Activated CD8-positive, alpha-beta T cell treated with anti-CD3 and anti-CD28 coated beads for 36 hours (primary cell): Measurements from ENCODE around the gene ANKRD42. TPM values are rescaled to one million over a fixed set of nuclear protein-coding genes. Genes with fewer than 3 reads are reported as not detected.

Experiments used
- ATAC-seq: fragments of 200-7000 bp; cut with Tn5 transposase; one replicate; pipeline ENCODE4 v1.10.0; 2021; ENCODE audit warnings: mild to moderate bottlenecking, moderate library complexity
- CTCF ChIA-PET: fragments of 350-600 bp; sonication (Branson Sonifier 250); formaldehyde crosslinking; loops from one replicate; lab custom pipeline; 2021; ENCODE audit warnings: antibody characterized with exemption; lab: Charles Lee
- POLR2A ChIA-PET: fragments of 350-600 bp; sonication (Branson Sonifier 250); formaldehyde crosslinking; loops from one replicate; lab custom pipeline; 2021; ENCODE audit warnings: antibody characterized with exemption; lab: Charles Lee
- DNase-seq: peaks from one replicate; pipeline ENCODE4 v3.0.0-alpha.2; 2020
- H3K27ac Mint-ChIP-seq: one replicate; pipeline ENCODE4 v1.8.0; 2021; ENCODE audit warnings: mild to moderate bottlenecking, mixed read lengths
- H3K27me3 Mint-ChIP-seq: one replicate; pipeline ENCODE4 v1.8.0; 2021; ENCODE audit warnings: mixed read lengths
- H3K36me3 Mint-ChIP-seq: one replicate; pipeline ENCODE4 v1.8.0; 2021; ENCODE audit warnings: low read depth, mixed read lengths
- H3K4me1 Mint-ChIP-seq: one replicate; pipeline ENCODE4 v1.8.0; 2021; ENCODE audit warnings: low read depth, mixed read lengths
- H3K4me3 Mint-ChIP-seq: one replicate; pipeline ENCODE4 v1.8.0; 2021; ENCODE audit warnings: mild to moderate bottlenecking, moderate library complexity, mixed read lengths
- H3K9me3 Mint-ChIP-seq: one replicate; pipeline ENCODE4 v1.8.0; 2021; ENCODE audit warnings: mixed read lengths
- intact Hi-C: fragments of 100-400 bp; cut with micrococcal nuclease; formaldehyde crosslinking; loops from one replicate; pipeline ENCODE4 v1.10.0; 2022
- total RNA-seq, 2 experiments: library from RNA; stranded (reverse); gene quantifications; one replicate each; pipeline ENCODE4 v1.2.3, GENCODE V29; 2021
- TF ChIP-seq, protein P1 (sequence below): fragments of 200-600 bp; IDR thresholded peaks from one replicate; pipeline ENCODE4 v1.8.0; 2022; ENCODE audit warnings: antibody characterized with exemption, mild to moderate bottlenecking

The ANKRD42 gene
- total RNA-seq, 2 experiments from 2014 or later: 3.8 to 4.7 TPM

DNA sequence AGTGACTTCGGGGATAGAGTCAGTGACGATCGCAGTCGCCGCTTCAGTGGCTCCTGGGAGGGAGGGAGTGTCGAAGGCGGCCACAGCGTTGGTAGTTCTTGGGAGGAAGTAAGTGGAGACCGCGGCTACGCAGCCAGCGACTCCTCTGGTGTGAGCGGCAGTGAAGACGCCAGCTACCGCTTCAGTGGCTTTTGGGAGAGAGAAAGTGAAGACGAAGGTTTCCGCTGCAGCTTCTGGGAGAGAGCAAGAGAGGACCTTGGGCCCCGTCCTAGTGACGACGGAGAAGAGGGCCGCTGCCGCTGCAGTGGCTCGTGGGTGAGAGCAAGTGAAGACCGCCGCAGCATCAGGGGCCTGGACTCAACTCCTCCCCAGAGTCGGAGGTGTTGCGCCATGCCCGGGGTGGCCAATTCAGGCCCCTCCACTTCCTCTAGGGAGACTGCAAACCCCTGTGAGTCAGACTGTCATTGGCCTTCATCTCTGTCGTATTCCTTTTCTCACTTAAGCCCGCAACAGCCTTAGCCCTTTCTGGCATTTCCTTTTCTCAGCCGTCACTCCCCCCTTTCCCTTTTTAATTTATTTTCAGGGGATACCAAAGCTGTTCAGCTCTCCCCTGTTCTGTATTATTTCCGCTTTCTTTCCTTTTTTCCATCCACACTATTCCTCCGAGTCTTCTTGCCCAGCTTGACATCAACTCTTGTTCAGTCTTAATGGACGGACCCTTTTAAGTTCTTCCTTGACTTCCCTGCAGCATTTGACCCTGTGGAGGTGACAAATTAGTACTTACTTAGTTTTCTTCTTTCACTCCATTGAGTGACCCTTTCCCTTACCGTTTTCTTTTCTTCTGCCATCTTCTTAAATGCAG lies 1.0 kb downstream of the ANKRD42 start:
- Mint-ChIP-seq H3K4me3 (peak overlapping the region; percentile 98), H3K4me1 (peaks cover 36% of the 10 kb centered on the region), H3K27ac (peak overlapping the region; percentile 99), H3K36me3 (peaks cover 21% of the 10 kb centered on the region), H3K27me3 (no peaks in the 10 kb centered on the region), H3K9me3 (no peaks in the 10 kb centered on the region)
- DNase-seq (peak; percentile 75), ATAC-seq (peak; percentile 68)
- intact Hi-C loops: loop anchor here (2.0 to 10.0 kb wide), 3 partner anchors 34 to 292 kb away; partner anchors contain the start of genes DDIAS, PRCP and RAB30
- CTCF ChIA-PET: interaction anchor here (1.1 to 2.5 kb wide), 5 partner anchors 13 to 334 kb away, joined by 3 to 8 read pairs (median 5); partner anchors contain the start of gene PCF11
- TF ChIP-seq, protein P1, sequence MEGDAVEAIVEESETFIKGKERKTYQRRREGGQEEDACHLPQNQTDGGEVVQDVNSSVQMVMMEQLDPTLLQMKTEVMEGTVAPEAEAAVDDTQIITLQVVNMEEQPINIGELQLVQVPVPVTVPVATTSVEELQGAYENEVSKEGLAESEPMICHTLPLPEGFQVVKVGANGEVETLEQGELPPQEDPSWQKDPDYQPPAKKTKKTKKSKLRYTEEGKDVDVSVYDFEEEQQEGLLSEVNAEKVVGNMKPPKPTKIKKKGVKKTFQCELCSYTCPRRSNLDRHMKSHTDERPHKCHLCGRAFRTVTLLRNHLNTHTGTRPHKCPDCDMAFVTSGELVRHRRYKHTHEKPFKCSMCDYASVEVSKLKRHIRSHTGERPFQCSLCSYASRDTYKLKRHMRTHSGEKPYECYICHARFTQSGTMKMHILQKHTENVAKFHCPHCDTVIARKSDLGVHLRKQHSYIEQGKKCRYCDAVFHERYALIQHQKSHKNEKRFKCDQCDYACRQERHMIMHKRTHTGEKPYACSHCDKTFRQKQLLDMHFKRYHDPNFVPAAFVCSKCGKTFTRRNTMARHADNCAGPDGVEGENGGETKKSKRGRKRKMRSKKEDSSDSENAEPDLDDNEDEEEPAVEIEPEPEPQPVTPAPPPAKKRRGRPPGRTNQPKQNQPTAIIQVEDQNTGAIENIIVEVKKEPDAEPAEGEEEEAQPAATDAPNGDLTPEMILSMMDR: no peak
- POLR2A ChIA-PET: interaction anchor here (0.9 to 2.8 kb wide), 7 partner anchors 8 to 293 kb away, joined by 3 to 15 read pairs (median 4); partner anchors contain the start of genes CCDC90B, DDIAS, PCF11 and PRCP

DNA sequence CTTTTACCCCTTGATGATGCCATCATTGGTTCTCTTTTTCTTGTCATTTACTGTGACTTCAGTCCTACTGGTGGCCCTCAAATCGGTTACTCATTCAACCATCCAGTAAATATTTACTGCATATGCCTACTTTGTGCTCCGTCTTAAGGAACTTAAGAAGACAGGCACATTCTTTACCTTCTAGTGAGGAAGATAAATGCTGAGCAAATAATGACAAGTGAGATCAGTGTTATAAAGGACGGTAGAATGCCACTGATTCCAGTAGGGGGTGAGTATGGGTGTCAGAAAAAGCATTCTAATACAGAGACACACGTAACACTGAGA lies 1.6 kb downstream of the ANKRD42 start:
- DNase-seq: no peak
- Mint-ChIP-seq H3K27ac (peak overlapping the region; percentile 99), H3K4me3 (peak overlapping the region; percentile 98), H3K27me3 (no peaks in the 10 kb centered on the region), H3K36me3 (peaks cover 20% of the 10 kb centered on the region), H3K9me3 (no peaks in the 10 kb centered on the region), H3K4me1 (peaks cover 39% of the 10 kb centered on the region)
- CTCF ChIA-PET: interaction anchor here (1.1 to 2.5 kb wide), 3 partner anchors 13 to 328 kb away, joined by 5 to 8 read pairs (median 8); no protein-coding TSS in a partner anchor
- POLR2A ChIA-PET: interaction anchor here (0.9 to 2.8 kb wide), 5 partner anchors 12 to 294 kb away, joined by 3 to 15 read pairs (median 5); partner anchors contain the start of genes CCDC90B, DDIAS, PCF11 and PRCP
- ATAC-seq: no peak
- intact Hi-C loops: loop anchor here (2.0 to 10.0 kb wide), 2 partner anchors 34 to 120 kb away; partner anchors contain the start of gene RAB30
- TF ChIP-seq, protein P1: no peak

DNA sequence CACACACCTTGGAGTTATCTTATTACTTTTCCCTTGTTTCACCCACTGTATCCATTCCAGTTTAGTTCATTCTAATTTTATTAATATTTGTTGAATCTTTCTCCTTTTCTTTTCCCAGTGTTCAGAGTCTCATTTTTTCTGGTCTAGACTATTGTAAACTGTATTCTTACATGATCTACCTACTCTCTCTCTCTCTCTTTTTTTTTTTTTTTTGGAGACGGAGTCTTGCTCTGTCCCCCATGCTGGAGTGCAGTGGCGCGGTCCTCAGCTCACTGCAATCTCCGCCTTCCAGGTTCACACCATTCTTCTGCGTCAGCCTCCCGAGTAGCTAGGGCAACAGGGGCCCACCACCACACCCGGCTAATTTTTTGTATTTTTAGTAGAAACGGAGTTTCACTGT lies 2.1 kb downstream of the ANKRD42 start:
- no peak for DNase-seq
- no peaks in the 10 kb centered on the region for H3K27me3 Mint-ChIP-seq
- H3K36me3 Mint-ChIP-seq: peaks cover 19% of the 10 kb centered on the region
- ChIA-PET POLR2A (interaction anchor here (1.2 kb wide), 1 partner anchor 90 kb away, joined by 5 read pairs; the partner anchor contains the start of gene CCDC90B), CTCF (interaction anchor here (1.3 kb wide), 1 partner anchor 328 kb away, joined by 4 read pairs; no protein-coding TSS in a partner anchor)
- peaks cover 42% of the 10 kb centered on the region for H3K4me1 Mint-ChIP-seq
- TF ChIP-seq, protein P1: no peak
- no peaks in the 10 kb centered on the region for H3K9me3 Mint-ChIP-seq
- intact Hi-C loops: loop anchor here (2.0 to 10.0 kb wide), 2 partner anchors 35 to 121 kb away; partner anchors contain the start of gene RAB30
- H3K27ac Mint-ChIP-seq: no peak overlapping the region
- peak overlapping the region; percentile 98 for H3K4me3 Mint-ChIP-seq
- no peak for ATAC-seq

DNA sequence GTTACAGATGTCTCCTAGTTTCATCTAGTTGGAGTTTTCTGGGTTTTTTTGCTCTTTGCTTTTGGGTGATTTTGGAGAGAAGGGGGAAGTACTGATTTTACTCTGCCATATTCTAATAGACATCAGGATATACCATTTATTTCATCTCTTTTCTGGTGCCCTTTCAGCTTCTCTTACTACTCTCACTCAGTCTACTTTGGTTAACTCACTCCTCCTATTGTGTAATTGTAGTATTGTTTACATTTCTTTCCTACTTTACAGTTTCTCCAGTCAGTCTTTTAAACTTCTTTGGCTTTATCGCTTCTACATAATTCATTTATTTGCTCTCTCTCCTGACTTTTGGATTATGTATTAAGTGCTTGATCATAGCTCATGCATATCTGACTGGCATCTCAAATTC lies 6.5 kb downstream of the ANKRD42 start:
- peaks cover 25% of the 10 kb centered on the region for H3K4me1 Mint-ChIP-seq
- TF ChIP-seq, protein P1: no peak
- POLR2A ChIA-PET: no interaction called here
- H3K9me3 Mint-ChIP-seq: no peaks in the 10 kb centered on the region
- intact Hi-C loops: no loop called here
- CTCF ChIA-PET: interaction anchor here (0.8 to 1.6 kb wide), 4 partner anchors 18 to 332 kb away, joined by 3 to 7 read pairs (median 4); no protein-coding TSS in a partner anchor
- no peak for DNase-seq
- ATAC-seq: no peak
- peaks cover 21% of the 10 kb centered on the region for H3K36me3 Mint-ChIP-seq
- no peak overlapping the region for H3K4me3 Mint-ChIP-seq
- no peaks in the 10 kb centered on the region for H3K27me3 Mint-ChIP-seq
- H3K27ac Mint-ChIP-seq: no peak overlapping the region
